T-helper 1 cell (primary cell): ENCODE measurements around the gene PHLDA1.
A peak's percentile ranks its signal among the peaks of the same experiment; 100 is the strongest.
"Not testable (repeated sequence)": the region's sequence is repeated elsewhere in the genome, so short reads cannot be mapped to it uniquely, and the experiment has no call there.

Source experiments
- DNase-seq, 5 donors: peaks; one replicate each; pipeline ENCODE4 v3.0.0-alpha.2; 2012 to 2020

The PHLDA1 gene

DNA sequence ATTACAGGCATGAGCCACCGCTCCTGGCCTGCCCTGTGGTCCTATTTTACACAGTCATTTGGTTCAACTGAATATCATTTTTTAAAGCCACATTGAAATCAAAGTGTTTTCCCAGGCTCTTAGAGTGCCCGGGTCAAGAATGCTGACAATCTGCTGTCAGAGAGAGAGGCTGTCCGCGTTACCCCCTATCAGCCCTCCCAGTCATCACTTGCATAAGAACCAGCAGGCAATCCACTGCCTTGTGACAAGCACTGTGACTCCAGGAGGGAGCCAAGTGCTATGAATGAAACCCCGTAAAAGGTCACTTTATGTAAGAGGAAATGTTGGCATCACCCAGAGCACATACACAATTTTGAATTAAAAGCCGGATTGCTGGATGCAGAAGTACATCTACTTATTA lies 13.5 kb downstream of the PHLDA1 start:
- no peak for DNase-seq

DNA sequence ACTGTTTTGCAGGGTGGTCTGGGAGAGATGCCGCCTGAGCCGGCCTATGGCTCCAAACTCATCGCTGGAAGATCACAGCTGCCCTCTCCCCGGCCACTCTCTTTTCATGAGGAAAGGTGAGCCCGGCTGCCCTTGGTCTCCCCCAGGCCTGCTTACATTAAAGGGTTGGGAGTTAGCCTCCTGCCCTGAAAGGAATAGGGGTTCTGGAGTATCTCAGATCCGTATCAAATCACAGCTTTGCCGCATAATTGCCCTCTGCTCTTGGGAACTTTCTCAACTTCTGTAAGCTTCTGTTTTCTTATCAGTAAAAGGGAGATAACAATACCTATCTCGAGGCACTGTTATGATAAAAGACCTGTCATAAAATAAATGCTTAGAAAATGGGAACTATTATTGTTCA lies 17.6 kb downstream of the PHLDA1 start:
- DNase-seq, result no peak

DNA sequence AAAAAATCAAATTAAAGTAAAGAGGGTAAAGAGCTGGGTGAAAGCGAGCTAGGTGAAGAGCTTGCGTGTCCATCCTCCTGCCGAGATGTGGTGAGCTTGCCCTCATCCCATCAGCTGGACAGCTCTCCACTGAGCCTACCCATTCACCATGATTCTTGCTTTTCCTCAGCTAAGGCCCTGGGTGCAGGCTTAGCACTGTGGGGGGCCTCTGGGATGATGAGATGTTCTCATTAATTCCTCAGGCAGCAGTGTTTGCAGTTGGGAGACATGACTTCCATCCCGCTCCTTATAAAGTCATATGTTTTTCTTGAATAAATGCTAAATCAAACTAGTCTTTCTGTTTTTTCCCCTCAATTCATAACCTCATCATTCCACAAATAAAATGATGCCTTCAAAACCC lies 18.0 kb downstream of the PHLDA1 start:
- DNase-seq, result no peak

DNA sequence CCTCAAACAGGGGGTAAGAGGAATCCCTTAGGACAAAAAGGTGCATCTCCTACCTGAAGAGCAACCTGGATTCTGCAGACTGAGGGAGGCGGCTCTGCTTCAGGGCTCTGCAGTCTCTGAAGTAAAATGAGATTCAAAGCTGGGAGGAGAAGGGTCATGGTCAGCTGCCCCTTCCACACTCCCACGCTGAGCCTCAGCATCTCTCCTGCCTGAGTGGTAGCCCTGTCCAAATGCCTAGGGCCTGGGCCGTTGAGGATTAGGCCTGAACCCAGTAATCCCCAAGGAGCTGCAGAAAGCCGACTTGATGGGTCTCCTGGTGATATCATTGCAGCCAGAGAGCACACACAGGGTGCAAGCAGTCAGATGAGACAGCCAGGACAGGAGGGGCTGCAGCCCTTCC lies 18.9 kb downstream of the PHLDA1 start:
- no peak for DNase-seq

DNA sequence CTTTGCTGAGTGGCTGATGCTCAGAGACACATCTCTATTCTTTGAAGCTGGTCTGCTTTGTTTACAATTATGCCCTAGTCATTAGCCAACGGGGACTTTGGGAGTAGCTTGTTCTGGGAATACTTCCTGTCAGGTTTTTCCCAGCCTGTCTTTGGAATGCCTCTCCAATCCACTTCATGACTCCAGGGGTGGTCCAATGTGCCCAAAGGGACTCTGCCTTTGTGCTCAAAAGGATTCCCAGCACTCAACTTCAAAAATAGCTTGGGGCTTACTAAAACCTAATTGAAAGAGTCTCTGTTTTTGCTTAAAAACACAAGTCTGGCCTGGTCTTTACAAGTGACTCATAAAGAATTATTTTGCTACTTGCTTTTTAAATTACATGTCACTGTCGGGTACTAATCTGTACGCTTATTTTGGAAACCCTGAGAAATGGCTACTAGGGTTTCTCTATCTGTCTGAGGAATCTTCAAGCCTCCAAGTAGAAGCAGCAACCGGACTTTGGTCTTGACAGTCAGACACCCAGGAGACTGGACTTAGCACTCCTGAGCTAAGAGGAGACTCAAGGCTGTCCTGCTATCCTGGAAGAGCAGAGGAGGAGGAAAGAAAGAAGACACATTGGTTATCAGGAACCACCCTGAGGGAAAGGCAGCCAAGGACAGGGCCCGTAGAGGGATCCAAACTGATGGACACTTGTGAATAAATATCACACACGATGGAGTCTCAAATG lies 20.7 kb downstream of the PHLDA1 start:
- no peak for DNase-seq

DNA sequence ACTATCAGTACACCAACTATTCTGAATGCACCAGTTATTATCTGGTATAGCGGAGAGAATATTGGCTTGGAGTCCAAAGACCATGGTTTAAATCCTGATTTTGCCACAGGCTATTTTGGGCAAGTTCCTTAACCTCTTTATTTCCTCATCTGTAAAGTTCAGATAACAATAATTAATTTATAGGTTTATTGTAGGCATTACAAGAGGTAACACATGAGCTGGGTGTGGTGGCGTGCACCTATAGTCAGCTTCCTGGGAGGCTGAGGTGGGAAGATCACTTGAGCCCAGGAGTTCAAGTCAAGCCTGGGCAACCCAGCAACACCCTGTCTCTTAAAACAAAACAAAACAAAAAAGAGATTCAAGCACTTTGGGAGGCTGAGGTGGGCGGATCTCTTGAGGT lies 23.1 kb downstream of the PHLDA1 start:
- no peak for DNase-seq

DNA sequence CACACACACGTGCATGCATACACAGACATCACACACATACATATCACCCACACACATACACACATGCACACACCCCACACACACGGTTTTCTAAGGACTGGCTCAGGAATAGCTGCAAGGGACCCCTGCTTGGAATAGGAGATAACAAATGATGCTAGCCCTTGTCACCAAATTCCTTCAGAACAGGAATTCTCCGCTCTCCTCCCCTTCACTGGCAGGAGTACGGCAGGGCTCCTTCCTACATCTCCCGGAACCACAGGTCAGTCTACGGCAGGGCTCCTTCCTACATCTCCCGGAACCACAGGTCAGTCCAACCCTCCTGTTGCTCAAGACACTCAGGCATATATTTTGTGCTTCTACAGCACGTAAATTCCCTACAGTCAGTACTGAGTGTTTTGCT lies 23.9 kb downstream of the PHLDA1 start:
- DNase-seq, result no peak

DNA sequence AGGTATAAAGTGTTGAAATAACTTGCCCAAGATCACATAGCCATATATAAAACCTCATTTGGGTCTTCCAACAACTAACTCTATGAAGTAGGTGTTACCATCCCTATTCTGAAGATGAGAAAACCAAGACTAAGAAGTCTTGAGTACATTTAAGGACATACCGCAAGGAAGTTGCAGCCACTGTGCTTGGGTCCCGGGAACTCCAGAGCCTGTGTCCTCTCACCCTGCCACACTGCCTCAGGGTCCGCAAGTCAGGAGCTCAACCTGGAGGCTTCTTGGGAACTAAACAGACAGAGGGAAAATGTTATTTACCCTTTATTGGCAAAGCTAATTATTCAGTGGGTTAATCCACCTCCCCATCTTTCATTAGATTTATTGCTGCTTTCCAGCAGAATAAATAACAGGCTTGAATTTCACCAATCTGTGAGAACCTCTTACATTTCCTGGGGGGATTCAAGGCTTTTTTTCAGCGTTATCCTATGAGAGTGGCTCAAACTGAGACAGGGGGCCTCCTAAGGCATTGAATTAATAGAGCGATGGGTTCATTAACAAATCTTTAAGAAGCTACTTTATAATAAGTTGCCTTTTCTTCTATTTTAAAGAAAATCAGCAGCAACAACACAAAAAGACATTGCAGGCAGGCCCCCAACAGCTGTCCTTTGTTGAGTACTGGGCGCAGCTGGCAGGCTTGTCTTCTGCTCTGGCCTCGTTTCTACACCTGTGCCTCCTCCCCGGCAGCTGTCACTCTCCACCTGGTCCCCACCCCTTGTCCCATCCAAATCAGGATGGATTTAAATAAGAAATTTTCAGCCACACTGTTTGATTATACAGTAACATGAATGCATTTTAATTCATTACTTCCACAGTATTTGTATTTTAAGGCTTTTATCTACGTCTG lies 25.3 kb downstream of the PHLDA1 start:
- DNase-seq, result no peak

DNA sequence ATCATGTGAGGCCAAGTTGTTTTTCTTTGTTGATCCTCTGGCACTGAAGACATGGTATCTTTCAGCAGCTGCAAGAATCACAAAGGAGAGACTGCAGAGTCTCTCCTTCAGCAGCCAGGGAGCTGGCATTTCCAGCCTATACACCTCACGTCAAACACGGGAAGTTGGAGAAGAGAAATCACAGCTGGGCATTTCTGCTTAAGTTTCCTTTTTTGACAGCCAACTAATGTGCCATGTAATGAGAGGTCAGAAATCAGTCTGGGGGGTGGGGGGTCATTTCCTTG lies 28.3 kb downstream of the PHLDA1 start:
- DNase-seq, result no peak

DNA sequence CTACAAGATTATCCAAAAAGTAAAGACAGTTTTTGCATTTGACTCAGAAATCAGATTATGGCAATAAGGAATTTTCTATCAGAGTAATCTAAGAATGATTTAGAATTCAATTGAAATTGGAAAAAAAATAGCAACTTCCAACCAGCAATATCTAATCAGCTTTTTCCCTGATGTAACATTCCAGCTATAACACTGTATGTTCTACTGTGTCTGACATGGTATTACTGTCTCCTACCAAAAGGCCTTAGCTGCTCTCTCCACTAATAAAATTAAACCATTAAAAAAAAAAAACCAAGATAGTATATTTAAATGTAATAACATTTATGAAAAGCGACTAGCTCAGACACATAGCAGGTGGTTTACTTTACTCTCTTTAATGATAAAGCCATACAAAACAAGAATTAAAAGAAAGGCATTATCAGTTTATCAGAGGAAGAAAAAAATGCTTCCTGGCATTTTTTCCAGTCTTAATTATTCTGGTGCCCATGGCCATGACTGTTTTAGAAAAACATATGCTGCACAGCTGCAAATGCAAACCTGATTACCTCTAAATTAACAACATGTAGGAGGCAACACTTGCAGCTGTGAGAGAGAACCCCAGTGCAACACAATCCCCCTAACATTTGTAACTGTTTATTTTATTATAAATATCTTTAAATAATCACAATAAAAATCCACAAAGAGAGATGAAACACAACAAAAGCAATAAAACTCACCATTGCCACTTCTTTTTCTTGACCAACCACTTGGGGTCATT lies 28.8 kb downstream of the PHLDA1 start:
- DNase-seq, result no peak

DNA sequence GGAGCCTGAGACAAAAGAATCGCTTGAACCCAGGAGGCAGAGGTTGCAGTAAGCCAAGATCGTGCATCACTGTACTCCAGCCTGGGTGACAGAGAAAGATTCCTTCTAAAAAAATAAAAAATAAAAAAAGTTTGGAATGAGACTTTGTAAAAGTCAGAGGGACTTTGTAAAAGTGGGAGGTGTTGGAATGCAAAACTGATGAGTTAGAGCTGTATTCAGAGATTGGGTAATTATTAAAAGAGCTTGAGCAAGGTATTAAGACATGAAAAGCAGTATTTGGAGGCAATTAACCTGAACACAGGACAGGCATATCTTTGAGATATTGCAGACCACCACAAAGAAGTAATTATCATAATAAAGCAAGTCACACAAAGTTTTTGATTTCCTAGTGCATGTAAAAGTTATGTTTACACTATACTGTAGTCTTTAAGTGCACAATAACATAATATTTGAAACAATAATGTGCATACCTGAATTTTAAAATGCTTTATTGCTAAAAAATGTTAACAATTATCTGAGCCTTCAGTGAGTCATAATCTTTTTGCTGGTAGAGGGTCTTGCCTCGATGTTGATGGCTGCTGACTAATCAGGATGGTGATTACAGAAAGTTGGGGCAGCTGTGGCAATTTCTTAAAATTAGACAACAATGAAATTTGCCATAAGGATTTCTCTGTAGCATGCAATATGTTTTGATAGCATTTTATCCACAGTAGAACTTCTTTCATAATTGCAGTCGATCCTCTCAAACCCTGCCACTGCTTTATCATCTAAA lies 33.1 kb downstream of the PHLDA1 start:
- no peak for DNase-seq

DNA sequence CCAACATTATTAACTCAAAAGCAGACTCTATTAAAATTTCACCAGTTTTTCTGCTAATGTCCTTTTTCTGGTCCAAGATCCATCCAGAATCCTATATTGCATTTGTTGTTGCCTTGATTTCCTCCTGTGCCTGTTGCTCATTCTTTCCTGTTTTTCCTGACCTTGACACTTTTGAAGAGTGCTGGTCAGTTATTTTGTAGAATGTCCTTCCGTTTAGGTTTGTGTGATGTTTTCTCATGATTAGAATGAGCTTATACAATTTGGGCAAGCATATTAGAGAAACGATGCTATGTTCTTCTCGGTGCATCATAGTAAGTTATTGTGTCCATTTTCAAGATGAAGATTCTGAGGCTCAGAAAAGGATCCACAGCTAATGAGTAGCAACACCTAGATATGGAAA lies 33.9 kb downstream of the PHLDA1 start:
- DNase-seq, result no peak

DNA sequence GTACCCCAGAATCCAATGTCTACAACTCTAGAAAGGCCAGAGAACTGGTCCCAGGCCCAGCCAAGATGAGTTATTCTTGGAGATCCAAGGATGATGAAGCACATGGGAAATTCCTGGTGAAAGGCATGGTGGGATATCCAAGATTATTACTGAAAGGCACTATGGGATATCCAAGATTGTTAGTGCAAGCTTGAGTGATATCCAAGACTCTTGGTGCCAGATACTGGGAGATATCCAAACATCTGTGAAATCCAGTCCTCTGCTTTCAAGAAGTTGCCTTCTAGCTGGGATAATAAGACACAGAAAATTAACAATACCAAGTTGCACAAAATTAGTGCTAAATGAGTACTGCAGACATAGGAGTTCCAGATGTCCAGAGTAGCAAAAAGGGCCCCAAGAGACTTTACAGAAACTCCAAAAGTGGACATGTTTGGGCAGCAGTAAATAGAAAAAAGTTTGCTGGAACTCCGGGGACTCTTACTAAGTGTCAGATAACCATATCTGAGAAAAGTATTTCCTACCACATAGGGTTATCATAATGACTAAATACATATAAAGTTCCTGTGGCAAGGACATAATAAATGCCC lies 34.6 kb downstream of the PHLDA1 start:
- DNase-seq, result no peak

DNA sequence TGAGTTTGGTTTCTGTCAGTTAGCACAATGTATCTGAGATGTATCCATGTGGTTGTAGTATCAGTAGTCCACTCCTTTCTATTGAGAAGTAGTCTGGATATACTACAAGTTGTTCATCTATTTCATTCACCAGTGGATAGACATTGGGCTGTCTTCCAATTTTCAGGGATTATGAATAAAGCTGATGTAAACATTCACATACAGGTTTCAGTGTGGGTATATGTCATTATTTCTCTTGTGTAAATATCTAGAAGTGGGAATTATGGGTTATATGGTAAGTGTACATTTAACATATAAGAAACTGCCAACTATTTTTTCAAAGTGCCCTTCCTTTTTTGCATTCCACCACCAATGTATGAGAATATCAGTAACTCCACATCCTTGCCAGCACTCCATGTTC lies 35.9 kb downstream of the PHLDA1 start:
- DNase-seq, result no peak

DNA sequence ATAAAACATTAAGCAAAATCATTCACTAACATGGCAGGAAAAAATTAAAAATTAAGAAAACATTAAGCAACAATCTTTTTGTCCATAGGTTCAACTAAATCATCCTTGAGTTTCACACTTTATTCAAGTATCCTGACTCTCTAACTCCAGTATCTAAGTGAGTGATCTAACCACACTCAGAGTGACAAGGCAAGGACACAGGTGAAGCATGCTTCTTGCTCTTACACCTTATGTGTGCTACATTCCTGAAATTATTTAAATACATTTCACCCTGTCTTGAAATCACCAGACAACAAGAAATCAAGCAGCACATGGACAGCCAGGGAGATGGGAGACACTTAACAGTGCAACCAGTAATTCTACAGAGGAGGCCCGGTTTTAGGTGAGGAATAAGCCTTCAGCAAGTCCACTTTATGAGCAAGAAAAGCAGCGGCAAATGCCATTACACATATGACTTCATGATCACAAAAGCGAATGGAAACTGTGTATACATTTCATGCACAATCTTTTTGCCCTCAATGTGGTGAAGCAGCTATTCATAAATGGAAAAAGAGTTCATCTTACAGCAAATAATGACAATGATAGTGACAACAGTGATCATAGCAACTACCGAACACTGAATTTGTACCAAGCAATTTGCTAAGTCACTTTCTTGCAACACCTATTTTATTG lies 37.4 kb downstream of the PHLDA1 start:
- peak in 1 of 5 donors; percentile 40 for DNase-seq

DNA sequence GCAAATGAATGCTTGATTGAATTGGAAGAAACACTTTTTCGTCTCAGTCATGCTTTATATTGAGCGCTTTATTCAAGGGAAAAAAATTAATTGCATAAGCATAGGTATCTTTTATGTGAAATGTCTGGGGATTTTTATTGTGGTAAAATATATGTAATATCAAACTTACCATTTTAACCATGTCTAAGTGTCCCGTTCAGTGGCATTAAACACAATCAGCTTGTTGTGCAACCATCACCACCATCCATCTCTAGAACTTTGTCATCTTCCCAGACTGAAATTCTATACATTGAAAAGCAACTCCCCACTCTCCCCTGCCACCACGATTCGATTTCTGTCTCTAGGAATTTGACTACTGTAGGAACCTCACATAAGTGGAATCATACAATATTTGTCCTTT lies 39.8 kb downstream of the PHLDA1 start:
- no peak for DNase-seq

DNA sequence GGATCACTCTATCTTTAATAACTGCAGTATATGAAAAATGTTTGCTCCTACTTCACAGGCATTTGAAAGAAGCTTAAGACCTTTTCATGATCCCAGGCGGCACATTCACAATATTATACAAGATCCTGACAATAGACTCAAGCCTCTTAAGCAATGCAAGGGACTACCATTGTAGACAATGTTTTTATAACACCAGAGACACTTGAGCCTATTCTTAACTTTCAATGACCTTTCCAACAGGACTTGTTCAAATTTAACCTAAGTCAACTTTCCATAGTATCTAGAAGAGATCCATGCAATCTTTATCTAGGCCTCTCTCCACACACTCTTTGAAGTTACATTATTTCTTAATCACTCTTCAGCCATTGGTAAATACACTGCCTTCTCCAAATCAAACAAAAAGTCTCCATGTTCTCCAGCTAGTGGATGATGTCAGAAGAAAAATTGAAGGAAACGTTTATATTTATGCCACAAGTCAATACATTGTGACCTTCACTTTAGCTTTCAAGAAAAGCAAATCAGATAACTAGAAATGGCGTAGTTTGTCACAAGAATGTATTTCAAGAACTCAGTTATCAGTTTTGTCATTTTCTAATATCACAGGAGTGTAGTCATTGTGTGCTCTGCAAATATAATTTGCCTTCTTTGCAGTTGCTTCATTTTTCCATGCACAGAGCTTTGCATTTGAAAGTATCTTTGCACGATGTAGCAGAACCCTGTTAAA lies 41.2 kb downstream of the PHLDA1 start:
- DNase-seq, result no peak

DNA sequence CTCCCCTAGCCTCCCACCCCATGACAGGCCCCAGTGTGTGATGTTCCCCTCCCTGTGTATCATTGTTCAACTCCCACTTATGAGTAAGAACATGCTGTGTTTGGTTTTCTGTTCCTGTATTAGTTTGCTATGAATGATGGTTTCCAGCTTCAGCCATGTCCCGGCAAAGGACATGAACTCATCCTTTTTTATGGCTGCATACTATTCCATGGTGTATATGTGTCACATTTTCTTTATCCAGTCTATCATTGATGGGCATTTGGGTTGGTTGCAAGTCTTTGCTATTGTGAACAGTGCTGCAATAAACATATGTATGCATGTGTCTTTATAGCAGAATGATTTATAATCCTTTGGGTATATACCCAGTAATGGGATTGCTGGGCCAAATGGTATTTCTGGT lies 43.9 kb downstream of the PHLDA1 start:
- not testable (repeated sequence) for DNase-seq

DNA sequence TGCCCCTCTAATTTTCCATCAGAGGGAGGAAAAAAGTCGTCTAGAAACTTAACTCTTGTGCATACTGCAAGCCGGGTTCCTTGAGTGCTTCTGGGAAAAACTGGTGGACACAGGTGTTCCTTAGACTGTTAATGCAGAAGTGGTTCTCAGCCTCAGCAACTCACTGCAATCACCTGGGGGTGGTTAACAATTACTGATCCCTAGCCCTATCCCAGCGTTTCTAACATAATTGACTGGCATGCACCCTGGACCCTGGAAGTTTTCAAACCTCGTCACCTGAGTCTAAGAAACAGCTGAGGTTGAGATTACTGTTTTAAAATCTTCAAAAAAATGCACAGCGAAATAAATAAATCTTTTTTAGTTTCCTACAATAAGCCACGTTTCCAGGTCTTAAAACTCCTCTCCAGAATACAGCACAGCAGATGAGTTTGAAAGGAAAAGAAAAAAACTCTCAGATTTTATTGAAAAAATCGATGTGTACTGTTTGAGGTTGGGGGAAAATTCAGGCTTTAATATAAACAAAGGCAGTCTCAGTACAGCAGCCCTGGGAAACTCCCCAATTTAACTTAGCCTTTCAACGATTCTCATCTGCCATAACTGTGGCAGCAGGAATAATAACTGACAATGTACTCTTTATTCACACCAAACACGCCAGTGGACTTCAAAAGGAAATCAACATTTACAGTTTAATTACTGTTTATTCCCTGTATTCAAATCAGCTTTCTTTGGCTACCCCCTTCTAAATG lies 45.4 kb downstream of the PHLDA1 start:
- DNase-seq, result no peak

DNA sequence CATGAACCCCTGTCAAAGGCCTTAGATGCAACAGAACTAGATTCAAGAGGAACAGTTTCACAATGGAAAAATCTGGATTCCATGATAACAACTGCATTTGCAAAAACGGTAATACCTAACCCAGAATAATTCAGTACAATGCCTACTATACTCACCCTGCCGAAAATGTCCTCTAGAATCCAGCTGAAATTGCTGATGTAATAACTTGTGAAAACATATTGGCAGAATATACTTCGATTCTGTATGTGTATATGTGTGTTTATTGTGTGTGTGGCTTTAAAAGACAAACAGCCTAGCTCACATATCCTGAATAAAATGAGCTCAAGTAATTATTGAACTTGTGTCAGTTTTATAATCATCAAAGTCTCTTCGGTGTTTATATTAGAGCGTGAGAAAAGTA lies 46.0 kb downstream of the PHLDA1 start:
- DNase-seq, result no peak
